Duodenal mucosa (tissue), 2 donors: Measurements from ENCODE around the gene NOP53.
"Not testable (repeated sequence)": the region's sequence is repeated elsewhere in the genome, so short reads cannot be mapped to it uniquely, and the experiment has no call there.

Source experiments
- H3K27ac ChIP-seq: one replicate; pipeline ENCODE4 v1.7.0; 2013; ENCODE audit warnings: low read depth, low read length
- H3K27me3 ChIP-seq, 2 donors: one replicate each; pipeline ENCODE4 v1.7.0; 2013; ENCODE audit warnings: low read length in 2 of 2, control low read depth in 1 of 2; ENCODE audit not compliant: insufficient read depth in 2 of 2, control insufficient read depth in 1 of 2
- H3K36me3 ChIP-seq, 2 donors: one replicate each; pipeline ENCODE4 v1.7.0; 2013; ENCODE audit warnings: low read length in 2 of 2, control low read depth in 1 of 2; ENCODE audit not compliant: insufficient read depth in 2 of 2, control insufficient read depth in 1 of 2
- H3K4me1 ChIP-seq, 2 donors: one replicate each; pipeline ENCODE4 v1.7.0; 2013; ENCODE audit warnings: low read length in 2 of 2, control low read depth in 1 of 2; ENCODE audit not compliant: insufficient read depth in 2 of 2, control insufficient read depth in 1 of 2
- H3K4me3 ChIP-seq, 2 donors: one replicate each; pipeline ENCODE4 v1.7.0; 2013; ENCODE audit warnings: low read length in 2 of 2, low read depth in 1 of 2
- H3K9ac ChIP-seq, 2 donors: one replicate each; pipeline ENCODE4 v1.7.0; 2013; ENCODE audit warnings: low read length in 2 of 2, low read depth in 1 of 2
- H3K9me3 ChIP-seq, 2 donors: one replicate each; pipeline ENCODE4 v1.7.0; 2013; ENCODE audit warnings: low read length in 2 of 2, control low read depth in 1 of 2; ENCODE audit not compliant: control insufficient read depth in 1 of 2

NOP53 gene

GRCh38 chr19:47762151-47762550, 16.8 kb downstream of the NOP53 start:
- H3K9ac ChIP-seq, result no peak overlapping the region
- H3K27ac ChIP-seq, result no peak overlapping the region
- no peaks in the 10 kb centered on the region for H3K27me3 ChIP-seq

DNA sequence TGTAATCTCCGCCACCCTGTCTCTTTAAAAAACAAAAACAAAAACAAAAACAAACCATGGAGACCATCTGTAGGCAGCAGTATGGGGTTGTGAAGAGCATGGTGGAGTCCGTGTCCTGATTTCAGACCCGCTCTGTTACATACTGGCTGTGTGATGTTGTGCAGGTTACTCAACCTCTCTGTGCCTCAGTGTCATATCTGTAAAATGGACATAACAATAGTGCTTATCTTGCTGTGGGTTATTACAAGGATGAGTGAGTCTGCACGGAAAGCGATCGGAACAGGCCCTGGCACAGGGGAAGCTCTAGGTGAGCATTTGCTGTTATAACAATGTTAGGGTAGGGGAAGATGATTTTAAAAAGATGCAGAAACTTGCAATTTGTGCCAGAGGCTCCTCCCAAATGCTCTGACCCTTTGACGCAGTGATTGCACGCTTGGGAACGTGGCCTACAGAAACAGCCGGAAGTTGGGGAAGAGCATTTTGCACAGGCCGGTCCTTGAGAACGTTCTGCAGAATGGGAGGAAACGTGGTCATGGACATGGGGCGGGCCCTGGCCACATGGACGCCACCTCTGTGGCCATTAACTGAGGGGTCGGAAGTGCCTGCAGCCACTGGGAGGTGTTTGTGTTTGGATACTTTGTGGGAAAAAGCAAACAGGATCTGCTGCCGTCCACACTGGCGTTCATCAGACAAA, 17.4 kb downstream of the NOP53 start:
- Histone ChIP-seq H3K27ac (no peak overlapping the region), H3K9me3 (no peaks in the 10 kb centered on the region), H3K36me3 (peaks cover 2 to 3% of the 10 kb centered on the region in 2 donors), H3K9ac (no peak overlapping the region), H3K27me3 (no peaks in the 10 kb centered on the region), H3K4me3 (no peak overlapping the region), H3K4me1 (peaks cover 5 to 6% of the 10 kb centered on the region in 2 donors)

More at GRCh38 chr19:47762151-47762550, 16.8 kb downstream of the NOP53 start:
- Histone ChIP-seq H3K4me3 (no peak overlapping the region), H3K4me1 (peaks cover 11 to 12% of the 10 kb centered on the region in 2 donors), H3K9me3 (no peaks in the 10 kb centered on the region), H3K36me3 (peaks cover 2 to 9% of the 10 kb centered on the region in 2 donors)

DNA sequence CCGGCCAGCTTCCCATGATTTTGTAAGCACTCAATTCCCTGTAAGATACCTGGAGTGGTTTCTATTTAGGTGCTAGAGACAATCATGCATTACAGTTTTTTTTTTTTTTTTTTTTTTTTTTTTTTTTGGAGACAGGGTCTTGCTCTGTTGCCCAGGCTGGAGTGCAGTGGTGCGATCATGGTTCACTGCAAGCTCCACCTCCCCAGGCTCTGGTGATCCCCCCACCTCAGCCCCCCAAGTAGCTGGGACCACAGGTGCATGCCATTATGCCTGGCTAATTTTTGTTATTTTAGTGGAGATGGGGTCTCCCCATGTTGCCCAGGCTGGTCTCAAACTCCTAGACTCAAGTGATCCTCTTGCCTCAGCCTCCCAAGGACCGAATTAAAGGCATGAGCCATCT, 19.4 kb downstream of the NOP53 start:
- not testable (repeated sequence) for H3K27ac ChIP-seq, H3K4me1 ChIP-seq, H3K4me3 ChIP-seq, H3K9ac ChIP-seq, H3K36me3 ChIP-seq, H3K27me3 ChIP-seq, H3K9me3 ChIP-seq

GRCh38 chr19:47765523-47766358, 20.4 kb downstream of the NOP53 start:
- H3K4me1 ChIP-seq, result peaks cover 0 to 5% of the 10 kb centered on the region in 2 donors

DNA sequence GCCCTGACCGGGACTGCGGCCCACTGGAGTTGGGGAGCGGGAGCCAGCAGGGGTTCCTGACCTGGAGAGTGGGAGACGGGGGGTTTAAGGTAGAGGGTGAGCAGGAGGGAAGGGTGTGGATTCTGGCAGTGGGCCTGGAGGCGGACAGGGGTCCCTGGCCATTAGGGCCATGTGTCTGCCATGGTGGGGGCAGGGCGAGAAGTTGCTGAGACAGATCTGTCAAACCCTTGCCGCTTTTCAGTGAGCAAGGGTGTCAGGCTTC, 20.9 kb downstream of the NOP53 start:
- Histone ChIP-seq H3K9me3 (no peaks in the 10 kb centered on the region), H3K9ac (no peak overlapping the region), H3K4me3 (no peak overlapping the region), H3K4me1 (peaks cover 0 to 5% of the 10 kb centered on the region in 2 donors), H3K27me3 (no peaks in the 10 kb centered on the region), H3K27ac (no peak overlapping the region), H3K36me3 (no peaks in the 10 kb centered on the region)

More at GRCh38 chr19:47765523-47766358, 20.4 kb downstream of the NOP53 start:
- Histone ChIP-seq H3K9me3 (no peaks in the 10 kb centered on the region), H3K4me3 (no peak overlapping the region), H3K27me3 (no peaks in the 10 kb centered on the region), H3K27ac (no peak overlapping the region), H3K9ac (peak overlapping the region in 1 of 2 donors; percentile 10), H3K36me3 (no peaks in the 10 kb centered on the region)

GRCh38 chr19:47766670-47767069, 21.3 kb downstream of the NOP53 start:
- Histone ChIP-seq H3K9me3 (no peaks in the 10 kb centered on the region), H3K36me3 (no peaks in the 10 kb centered on the region), H3K4me3 (no peak overlapping the region), H3K4me1 (peaks cover 0 to 5% of the 10 kb centered on the region in 2 donors), H3K9ac (no peak overlapping the region), H3K27ac (no peak overlapping the region), H3K27me3 (no peaks in the 10 kb centered on the region)

DNA sequence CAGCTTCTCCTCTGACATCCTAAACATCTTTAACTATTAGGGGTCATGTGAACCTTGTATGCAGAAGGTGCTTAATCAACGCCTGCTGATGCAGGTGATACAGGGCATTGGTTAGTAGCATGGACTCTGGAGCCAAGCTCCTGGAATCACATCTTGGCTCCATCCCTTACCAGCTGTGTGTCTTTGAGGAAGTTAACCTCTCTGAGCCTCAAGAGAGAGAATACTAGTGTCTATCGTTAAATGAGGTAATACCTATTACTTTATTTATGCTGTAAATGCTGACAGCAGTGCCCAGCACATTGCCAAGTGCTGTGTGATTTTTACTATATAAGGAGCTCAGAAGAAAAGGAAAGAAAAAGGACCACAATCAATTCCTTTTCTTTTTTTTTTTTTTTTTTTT, 22.0 kb downstream of the NOP53 start:
- no peaks in the 10 kb centered on the region for H3K27me3 ChIP-seq
- H3K4me1 ChIP-seq, result peaks cover 0 to 5% of the 10 kb centered on the region in 2 donors
- no peaks in the 10 kb centered on the region for H3K9me3 ChIP-seq
- H3K36me3 ChIP-seq, result no peaks in the 10 kb centered on the region
- H3K4me3 ChIP-seq, result no peak overlapping the region
- no peak overlapping the region for H3K9ac ChIP-seq
- no peak overlapping the region for H3K27ac ChIP-seq

- H3K4me3 ChIP-seq, result no peak overlapping the region
- H3K27me3 ChIP-seq, result no peaks in the 10 kb centered on the region
- no peak overlapping the region for H3K9ac ChIP-seq
- H3K4me1 ChIP-seq, result peaks cover 0 to 5% of the 10 kb centered on the region in 2 donors
- no peak overlapping the region for H3K27ac ChIP-seq
- H3K36me3 ChIP-seq, result no peaks in the 10 kb centered on the region
- no peaks in the 10 kb centered on the region for H3K9me3 ChIP-seq
Measured at GRCh38 chr19:47768604-47769003, 23.3 kb downstream of the NOP53 start.

DNA sequence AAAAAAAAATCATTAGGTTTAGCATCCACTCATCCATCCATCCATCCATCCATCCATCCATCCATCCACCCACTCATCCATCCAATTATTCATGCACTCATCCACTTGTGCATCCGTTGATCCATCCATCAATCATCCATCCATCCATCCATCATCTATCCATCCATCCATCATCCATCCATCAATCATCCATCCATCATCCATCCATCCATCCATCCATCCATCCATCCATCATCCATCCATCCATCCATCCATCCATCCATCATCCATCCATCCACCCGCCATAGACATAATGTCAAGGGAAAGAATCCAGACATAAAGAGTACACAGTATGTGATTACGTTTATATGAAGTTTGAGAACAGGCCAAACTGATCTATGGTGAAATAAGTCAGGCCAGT, 24.2 kb downstream of the NOP53 start:
- Histone ChIP-seq H3K27ac (no peak overlapping the region), H3K36me3 (no peaks in the 10 kb centered on the region), H3K9me3 (no peaks in the 10 kb centered on the region), H3K4me3 (no peak overlapping the region), H3K9ac (no peak overlapping the region), H3K27me3 (no peaks in the 10 kb centered on the region), H3K4me1 (peaks cover 0 to 5% of the 10 kb centered on the region in 2 donors)

DNA sequence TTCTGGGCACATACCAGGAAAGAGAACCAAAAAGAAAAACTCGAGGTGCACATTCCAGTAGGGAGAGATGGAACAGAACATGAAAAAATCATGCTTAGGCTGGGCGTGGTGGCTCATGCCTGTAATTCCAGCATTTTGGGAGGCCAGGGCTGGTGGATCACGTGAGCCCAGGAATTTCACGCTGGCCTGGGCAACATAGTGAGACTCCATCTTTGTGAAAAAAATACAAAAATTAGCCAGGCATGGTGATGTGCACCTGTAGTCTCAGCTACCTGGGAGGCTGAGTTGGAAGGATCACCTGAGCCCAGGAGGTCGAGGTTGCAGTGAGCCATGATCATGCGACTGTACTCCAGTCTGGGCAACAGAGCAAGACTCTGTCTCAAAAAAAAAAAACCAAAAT, 25.9 kb downstream of the NOP53 start:
- not testable (repeated sequence) for H3K9me3 ChIP-seq, H3K4me3 ChIP-seq, H3K27me3 ChIP-seq, H3K9ac ChIP-seq, H3K4me1 ChIP-seq, H3K36me3 ChIP-seq, H3K27ac ChIP-seq
